Measurements from ENCODE around the gene MAPRE2.

MAPRE2 gene

GRCh38 chr18:35121531-35121930 is 80.3 kb downstream of the MAPRE2 start:
- no peak overlapping the region for H2AFZ ChIP-seq (ENCODE audit: low read depth)
- H4K20me1 ChIP-seq (ENCODE audit: insufficient read depth), result no peaks in the 10 kb centered on the region
- TF ChIP-seq, protein P1, sequence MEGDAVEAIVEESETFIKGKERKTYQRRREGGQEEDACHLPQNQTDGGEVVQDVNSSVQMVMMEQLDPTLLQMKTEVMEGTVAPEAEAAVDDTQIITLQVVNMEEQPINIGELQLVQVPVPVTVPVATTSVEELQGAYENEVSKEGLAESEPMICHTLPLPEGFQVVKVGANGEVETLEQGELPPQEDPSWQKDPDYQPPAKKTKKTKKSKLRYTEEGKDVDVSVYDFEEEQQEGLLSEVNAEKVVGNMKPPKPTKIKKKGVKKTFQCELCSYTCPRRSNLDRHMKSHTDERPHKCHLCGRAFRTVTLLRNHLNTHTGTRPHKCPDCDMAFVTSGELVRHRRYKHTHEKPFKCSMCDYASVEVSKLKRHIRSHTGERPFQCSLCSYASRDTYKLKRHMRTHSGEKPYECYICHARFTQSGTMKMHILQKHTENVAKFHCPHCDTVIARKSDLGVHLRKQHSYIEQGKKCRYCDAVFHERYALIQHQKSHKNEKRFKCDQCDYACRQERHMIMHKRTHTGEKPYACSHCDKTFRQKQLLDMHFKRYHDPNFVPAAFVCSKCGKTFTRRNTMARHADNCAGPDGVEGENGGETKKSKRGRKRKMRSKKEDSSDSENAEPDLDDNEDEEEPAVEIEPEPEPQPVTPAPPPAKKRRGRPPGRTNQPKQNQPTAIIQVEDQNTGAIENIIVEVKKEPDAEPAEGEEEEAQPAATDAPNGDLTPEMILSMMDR (conservative IDR thresholded peaks at IDR 0.05; ENCODE audit: low read depth, low read length), result no peak
- H3K4me3 ChIP-seq (IDR thresholded peaks at IDR 0.05; ENCODE audit: insufficient read depth, low read depth, low read length), result no peak overlapping the region
- no peaks in the 10 kb centered on the region for H3K4me1 ChIP-seq (ENCODE audit: low read depth, poor library complexity, severe bottlenecking)
- no peak overlapping the region for H3K9ac ChIP-seq
- H3K27me3 ChIP-seq (ENCODE audit: insufficient read depth, low read depth), result no peaks in the 10 kb centered on the region
- no peaks in the 10 kb centered on the region for H3K79me2 ChIP-seq (ENCODE audit: insufficient read depth, low read depth)
- H3K36me3 ChIP-seq (ENCODE audit: insufficient read depth), result no peaks in the 10 kb centered on the region
- no peak overlapping the region for H3K27ac ChIP-seq
- no peak overlapping the region for H3K4me2 ChIP-seq

GRCh38 chr18:35122586-35123224 is 81.5 kb downstream of the MAPRE2 start:
- Histone ChIP-seq H3K27me3 (ENCODE audit: insufficient read depth, low read depth) (no peaks in the 10 kb centered on the region), H3K36me3 (ENCODE audit: insufficient read depth) (no peaks in the 10 kb centered on the region), H3K79me2 (ENCODE audit: insufficient read depth, low read depth) (no peaks in the 10 kb centered on the region), H3K4me2 (no peak overlapping the region), H3K4me1 (ENCODE audit: low read depth, poor library complexity, severe bottlenecking) (no peaks in the 10 kb centered on the region), H3K9ac (no peak overlapping the region), H3K4me3 (IDR thresholded peaks at IDR 0.05; ENCODE audit: insufficient read depth, low read depth, low read length) (no peak overlapping the region), H2AFZ (ENCODE audit: low read depth) (no peak overlapping the region), H3K27ac (no peak overlapping the region), H4K20me1 (ENCODE audit: insufficient read depth) (no peaks in the 10 kb centered on the region)
- TF ChIP-seq, protein P1 (conservative IDR thresholded peaks at IDR 0.05; ENCODE audit: low read depth, low read length), result no peak

DNA sequence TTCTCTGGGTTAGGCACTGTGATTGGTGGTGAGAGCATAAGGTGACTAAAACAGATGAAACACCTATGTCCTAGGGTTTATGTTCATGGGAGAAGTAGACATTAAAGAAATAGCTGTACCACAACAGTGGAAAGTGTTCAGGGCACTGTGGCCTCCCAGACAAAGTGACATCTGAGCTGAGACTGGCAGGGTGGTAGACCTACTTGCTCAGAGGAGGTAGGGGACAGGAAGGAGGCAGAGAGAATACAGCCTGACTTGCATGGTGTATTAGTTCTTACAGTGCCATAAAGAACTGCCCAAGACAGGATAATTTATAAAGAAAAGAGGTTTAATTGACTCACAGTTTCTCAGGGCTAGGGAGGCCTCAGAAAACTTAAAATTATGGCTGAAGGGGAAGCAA is 82.6 kb downstream of the MAPRE2 start:
- TF ChIP-seq, protein P1 (conservative IDR thresholded peaks at IDR 0.05; ENCODE audit: low read depth, low read length), result no peak
- Histone ChIP-seq H3K9ac (no peak overlapping the region), H2AFZ (ENCODE audit: low read depth) (no peak overlapping the region), H3K79me2 (ENCODE audit: insufficient read depth, low read depth) (no peaks in the 10 kb centered on the region), H3K27me3 (ENCODE audit: insufficient read depth, low read depth) (no peaks in the 10 kb centered on the region), H4K20me1 (ENCODE audit: insufficient read depth) (no peaks in the 10 kb centered on the region), H3K36me3 (ENCODE audit: insufficient read depth) (no peaks in the 10 kb centered on the region), H3K4me2 (no peak overlapping the region), H3K4me1 (ENCODE audit: low read depth, poor library complexity, severe bottlenecking) (no peaks in the 10 kb centered on the region), H3K4me3 (IDR thresholded peaks at IDR 0.05; ENCODE audit: insufficient read depth, low read depth, low read length) (no peak overlapping the region), H3K27ac (no peak overlapping the region)

DNA sequence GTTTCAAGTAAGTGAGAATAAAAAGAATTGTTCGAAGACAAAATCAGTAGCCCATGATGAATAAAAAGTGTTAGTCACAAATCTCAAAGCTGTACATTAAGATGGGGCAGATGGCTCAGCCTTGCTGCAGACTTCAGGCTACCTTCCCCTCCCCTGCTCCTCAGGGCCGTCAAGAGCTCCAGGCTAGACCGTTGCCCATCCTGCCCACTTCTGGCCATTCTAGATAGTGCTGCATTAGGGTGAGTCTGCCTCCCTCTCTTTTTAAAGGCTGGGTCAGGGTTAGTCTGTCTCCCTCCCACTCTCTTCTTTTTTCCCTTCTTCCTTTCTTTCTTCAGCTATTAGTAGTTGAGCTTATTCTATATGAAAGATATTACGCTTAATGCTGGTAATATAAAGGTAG is 86.0 kb downstream of the MAPRE2 start:
- TF ChIP-seq, protein P1 (conservative IDR thresholded peaks at IDR 0.05; ENCODE audit: low read depth, low read length), result no peak
- Histone ChIP-seq H3K4me2 (no peak overlapping the region), H3K4me3 (IDR thresholded peaks at IDR 0.05; ENCODE audit: insufficient read depth, low read depth, low read length) (no peak overlapping the region), H2AFZ (ENCODE audit: low read depth) (no peak overlapping the region), H4K20me1 (ENCODE audit: insufficient read depth) (no peaks in the 10 kb centered on the region), H3K36me3 (ENCODE audit: insufficient read depth) (no peaks in the 10 kb centered on the region), H3K79me2 (ENCODE audit: insufficient read depth, low read depth) (no peaks in the 10 kb centered on the region), H3K9ac (no peak overlapping the region), H3K27me3 (ENCODE audit: insufficient read depth, low read depth) (no peaks in the 10 kb centered on the region), H3K4me1 (ENCODE audit: low read depth, poor library complexity, severe bottlenecking) (no peaks in the 10 kb centered on the region), H3K27ac (no peak overlapping the region)
